CD4-positive, alpha-beta T cell treated with Interferon gamma for 1 hour (primary cell): Measurements from ENCODE around the gene EFCAB5.
"Not testable (repeated sequence)": the region's sequence is repeated elsewhere in the genome, so short reads cannot be mapped to it uniquely, and the experiment has no call there.

Experiments used
- DNase-seq: peaks from one replicate; pipeline ENCODE4 v3.0.0-alpha.2; 2020

EFCAB5 gene

GRCh38 chr17:29941334-29941733 lies at the start of gene EFCAB5:
Gene EFCAB5, plus strand, starts transcription at chr17:29941634. Its CDS starts 163 bp downstream, at chr17:29941797.
- no peak for DNase-seq

DNA sequence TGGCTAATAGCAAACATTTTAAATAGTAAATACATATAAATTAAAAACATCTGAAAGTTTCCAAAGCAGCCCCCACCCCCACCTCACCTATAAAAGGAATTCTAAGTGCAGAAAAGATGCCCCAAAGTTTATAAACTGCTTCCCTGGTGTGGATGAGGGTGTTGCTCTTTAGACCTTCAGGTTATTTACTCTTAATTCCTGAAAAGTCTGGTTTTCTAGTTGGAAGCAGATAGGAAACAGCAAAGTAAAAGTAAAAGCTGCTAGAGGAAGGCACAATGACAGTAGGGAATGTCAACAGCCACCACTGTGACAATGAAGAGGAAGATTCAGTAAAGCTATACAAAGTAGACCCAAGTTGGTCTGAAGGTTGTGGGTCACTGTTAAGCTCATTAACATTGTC lies 49.2 kb upstream of the EFCAB5 start:
- no peak for DNase-seq

DNA sequence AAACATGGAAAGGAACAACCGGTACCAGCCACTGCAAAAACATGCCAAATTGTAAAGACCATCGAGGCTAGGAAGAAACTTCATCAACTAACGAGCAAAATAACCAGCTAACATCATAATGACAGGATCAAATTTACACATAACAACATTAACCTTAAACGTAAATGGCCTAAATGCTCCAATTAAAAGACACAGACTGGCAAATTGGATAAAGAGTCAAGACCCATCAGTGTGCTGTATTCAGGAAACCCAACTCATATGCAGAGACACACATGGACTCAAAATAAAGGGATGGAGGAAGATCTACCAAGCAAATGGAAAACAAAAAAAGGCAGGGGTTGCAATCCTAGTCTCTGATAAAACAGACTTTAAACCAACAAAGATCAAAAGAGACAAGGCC lies 44.3 kb upstream of the EFCAB5 start:
- DNase-seq, result not testable (repeated sequence)

DNA sequence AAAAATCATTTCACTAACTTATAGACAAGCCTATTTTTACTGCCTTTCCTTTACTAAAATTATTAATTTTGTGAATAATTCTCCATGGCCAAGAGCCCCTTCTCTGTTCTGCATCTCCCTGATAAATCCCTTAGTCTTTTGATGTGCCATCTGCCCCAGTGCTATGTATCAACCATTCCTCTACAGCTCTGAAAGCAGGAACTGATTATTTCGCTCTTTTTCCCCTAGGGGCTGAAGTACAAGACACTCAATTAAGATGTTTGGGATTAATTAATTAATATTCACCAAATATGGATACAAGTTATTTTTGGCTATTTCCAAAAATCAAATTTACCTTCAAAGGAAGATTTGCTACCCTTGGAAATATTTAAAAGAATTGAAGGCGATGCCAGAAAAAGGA lies 38.0 kb upstream of the EFCAB5 start:
- DNase-seq, result no peak

DNA sequence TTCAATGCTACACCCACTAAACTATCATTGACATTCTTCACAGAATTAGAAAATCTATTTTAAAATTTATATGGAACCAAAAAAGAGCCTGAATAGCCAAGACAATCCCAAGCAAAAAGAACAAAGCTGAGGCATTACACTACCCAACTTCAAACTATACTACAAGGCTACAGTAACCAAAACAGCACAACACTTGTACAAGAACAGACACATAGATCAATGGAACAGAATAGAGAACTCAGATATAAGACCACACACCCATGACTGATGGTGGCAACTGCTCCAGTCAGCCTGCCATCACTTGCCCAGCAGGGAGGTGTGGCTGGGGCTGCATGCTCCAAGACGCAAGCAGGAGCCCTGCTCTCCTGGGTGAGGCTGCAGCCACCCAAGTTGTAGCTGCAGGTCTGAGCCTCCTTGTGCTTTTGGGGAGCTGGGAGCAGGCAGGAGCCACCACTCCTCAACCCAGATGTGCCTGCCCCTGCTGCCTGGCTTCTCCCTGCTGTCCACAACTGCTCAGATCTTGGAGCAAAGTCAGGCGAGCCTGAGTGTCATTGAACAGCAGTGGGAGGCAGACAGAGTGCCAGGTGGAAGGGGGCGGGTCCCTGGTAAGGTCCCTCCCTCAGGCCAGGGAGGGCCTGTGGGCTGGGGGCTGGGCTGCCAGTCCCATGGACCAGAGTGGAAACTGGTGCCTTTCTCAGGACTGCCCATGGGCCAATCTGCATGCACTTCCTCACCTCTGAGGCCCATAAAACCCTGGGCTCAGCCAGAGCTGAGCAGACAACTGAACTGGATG lies 36.2 kb upstream of the EFCAB5 start:
- DNase-seq, result no peak

DNA sequence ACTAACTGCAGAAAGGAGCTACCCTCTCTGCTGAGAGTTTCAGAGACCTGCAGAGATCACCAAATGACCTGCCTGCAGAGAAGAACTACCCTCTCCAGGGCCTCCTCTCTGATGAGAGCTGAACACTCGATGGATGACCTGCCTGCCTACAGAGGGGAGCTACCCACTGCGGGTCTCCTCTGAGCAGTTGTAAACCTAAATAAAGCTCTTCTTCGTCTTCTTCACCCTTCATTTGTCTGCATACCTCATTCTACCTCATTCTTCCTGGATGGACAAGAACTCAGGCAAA lies 35.6 kb upstream of the EFCAB5 start:
- no peak for DNase-seq

GRCh38 chr17:29906969-29907368 lies 34.5 kb upstream of the EFCAB5 start:
- no peak for DNase-seq

- no peak for DNase-seq
These were observed 32.0 kb upstream of the EFCAB5 start for GRCh38 chr17:29909236-29910003.

GRCh38 chr17:29911641-29912177 lies 29.7 kb upstream of the EFCAB5 start:
- DNase-seq, result no peak

DNA sequence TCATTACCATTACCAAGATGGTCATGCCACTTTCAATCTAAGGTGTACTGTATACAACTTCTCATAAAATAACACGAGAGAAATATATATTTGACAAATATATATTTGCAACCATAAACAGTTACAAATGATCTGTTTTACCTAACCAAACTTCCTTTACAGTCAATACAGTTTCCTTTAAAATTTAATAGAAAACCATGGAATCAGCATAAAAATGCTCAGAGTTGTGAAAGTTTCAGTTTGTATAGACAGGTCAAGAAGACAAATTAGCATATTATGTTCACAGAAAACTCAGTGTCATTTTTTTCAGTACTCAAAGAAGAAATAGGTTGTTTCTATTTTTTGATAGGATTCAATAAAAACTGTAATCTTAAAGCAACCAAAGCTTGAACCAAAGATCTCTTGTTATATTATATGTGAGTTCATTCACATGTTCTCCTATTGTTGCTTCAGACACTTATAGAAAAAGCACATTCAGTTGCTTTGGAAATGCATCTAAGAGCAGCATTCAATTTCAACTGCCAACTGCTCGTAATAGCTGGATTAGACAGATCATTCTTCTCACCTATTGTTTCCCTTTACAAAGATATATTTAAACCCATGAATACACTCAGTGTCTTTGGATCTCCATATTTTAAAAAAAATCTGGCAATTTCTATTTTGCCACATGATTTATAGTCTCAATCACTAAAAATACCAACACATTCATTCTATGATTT lies 26.5 kb upstream of the EFCAB5 start:
- no peak for DNase-seq

- no peak for DNase-seq
These were observed 23.4 kb upstream of the EFCAB5 start for GRCh38 chr17:29918016-29918415.

- DNase-seq, result no peak
These were observed 22.2 kb upstream of the EFCAB5 start for GRCh38 chr17:29918922-29919856.

- DNase-seq, result no peak
These were observed 16.6 kb upstream of the EFCAB5 start for GRCh38 chr17:29924786-29925185.

GRCh38 chr17:29927546-29927945 lies 13.9 kb upstream of the EFCAB5 start:
- no peak for DNase-seq

GRCh38 chr17:29929006-29929532 lies 12.4 kb upstream of the EFCAB5 start:
- DNase-seq, result no peak

DNA sequence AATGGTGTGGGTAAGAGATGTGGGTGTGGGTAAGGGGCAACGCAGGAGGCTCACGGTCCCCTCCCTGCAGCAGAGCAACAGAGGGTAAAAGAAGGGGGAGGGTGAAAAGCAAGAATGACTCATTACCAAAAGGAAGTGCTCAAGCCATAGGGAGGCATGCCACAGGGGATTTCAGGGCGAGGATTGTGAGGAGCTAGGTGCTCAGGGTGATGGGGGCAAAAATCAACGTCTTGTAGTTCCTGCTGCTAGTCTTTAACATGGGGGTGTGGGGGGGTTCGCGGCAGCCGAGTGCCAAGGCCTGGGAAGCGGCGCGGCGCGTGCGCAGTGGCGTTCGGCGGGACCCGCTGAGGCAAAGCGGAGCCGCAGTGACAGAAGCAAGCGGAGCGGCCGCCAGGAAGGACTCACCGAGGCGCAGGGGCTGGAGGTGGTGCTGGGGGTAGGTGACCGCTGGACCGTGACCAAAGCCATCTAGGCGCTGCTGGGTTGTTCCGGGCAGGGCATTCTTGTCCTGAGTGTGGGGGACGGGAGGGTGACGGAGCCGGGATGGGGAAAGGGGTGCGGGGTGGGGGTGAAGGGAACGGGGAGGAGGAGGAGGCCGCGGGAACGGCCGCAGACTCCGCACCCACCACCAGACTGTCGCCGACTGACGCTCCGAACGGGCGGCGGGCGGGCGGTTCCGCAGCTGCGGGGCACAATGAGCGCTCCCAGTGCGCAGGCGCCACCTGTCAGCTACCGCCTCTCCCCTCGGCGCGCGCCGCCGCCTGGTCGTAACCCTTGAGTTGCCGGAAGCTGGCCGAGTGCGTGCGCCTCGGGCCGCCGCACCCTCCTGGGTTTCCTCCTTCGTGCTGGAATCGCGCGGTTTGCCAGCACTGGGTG lies 11.7 kb upstream of the EFCAB5 start, which contains the start of gene SSH2:
TSS of gene SSH2 (minus strand) at position 696 of the 876 bp plus-strand sequence. CDS start at position 468, 228 bp downstream.
- DNase-seq, result peak; percentile 89

DNA sequence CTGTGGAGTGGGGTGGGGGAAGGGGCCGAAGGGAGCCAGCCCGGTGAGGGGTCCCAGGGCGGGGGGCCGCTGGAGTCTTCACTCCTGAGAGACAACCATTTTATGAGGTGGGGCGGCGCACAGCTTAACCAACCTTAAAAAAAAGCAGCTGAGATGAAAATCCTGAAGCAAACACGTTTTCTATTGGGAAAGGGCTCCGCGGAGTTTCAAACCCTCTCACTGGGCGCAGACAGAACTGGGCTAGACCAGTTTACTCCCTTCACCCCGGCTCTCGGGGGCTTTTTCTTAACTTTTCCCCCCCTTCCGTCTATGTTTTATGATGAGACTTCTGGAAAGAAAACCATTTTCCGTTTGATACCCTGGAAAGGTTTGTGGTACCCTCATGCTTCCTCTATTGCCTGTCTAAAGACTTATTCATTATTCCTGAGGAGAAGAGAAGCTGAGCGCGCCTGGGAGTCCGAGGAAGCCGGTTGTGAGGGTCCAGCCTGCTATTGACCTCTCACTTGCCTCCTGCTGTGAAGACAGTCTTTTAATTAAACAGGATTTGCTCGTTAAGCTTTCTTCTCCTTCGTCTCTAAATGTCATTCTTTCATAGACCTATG lies 10.9 kb upstream of the EFCAB5 start:
- no peak for DNase-seq

GRCh38 chr17:29931231-29931932 lies 10.1 kb upstream of the EFCAB5 start:
- peak; percentile 81 for DNase-seq

DNA sequence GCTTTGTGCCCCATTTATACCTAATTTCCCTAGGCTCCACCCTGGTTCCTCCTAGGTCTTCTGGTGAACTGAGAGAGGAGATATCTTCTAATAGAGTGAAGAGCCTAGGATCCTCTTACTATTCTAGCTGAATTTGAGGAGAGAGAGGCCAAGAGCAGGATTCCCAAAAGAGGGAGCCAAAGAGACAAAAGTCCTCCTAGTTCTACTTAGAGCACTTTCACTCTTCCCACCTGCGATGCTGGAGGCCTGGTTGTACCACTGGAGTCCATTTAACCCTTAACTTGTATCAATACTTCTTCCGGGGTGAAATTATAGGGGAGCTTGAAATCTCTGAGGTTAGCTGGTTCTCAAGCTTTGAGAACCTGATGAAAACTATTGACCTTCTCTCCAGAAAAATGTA lies 8.1 kb upstream of the EFCAB5 start:
- DNase-seq, result no peak

DNA sequence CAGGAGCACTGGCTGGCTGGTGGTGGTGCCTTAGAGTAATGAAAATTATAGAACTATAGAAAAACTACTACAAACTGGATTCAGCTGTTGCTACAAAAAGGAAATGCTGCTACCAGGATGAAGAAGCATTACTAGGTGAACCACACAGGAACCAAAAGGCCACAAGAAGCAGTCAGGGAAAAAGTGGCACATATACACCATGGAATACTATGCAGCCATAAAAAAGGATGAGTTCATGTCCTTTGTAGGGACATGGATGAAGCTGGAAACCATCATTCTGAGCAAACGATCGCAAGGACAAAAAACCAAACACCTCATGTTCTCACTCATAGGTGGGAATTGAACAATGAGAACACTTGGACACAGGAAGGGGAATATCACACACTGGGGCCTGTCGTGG lies 5.5 kb upstream of the EFCAB5 start:
- DNase-seq, result not testable (repeated sequence)
